Muscle of leg (tissue), 11 donors: Measurements from ENCODE around the gene IFT88. TPM values are rescaled to one million over a fixed set of nuclear protein-coding genes. Genes with fewer than 3 reads are reported as not detected.

Experiments used
- DNase-seq: peaks from one replicate; pipeline ENCODE4 v3.0.0; 2013
- H3K27ac ChIP-seq: one replicate; pipeline ENCODE4 v1.5.1; 2013; ENCODE audit warnings: mild to moderate bottlenecking, low read length, control low read depth
- H3K27me3 ChIP-seq: one replicate; pipeline ENCODE4 v1.6.1; 2013; ENCODE audit warnings: low read length; ENCODE audit not compliant: control insufficient read depth, insufficient read depth
- H3K36me3 ChIP-seq: one replicate; pipeline ENCODE4 v1.6.1; 2013; ENCODE audit warnings: low read length; ENCODE audit not compliant: control insufficient read depth, insufficient read depth
- H3K4me1 ChIP-seq: one replicate; pipeline ENCODE4 v1.6.1; 2013; ENCODE audit warnings: low read length; ENCODE audit not compliant: control insufficient read depth, insufficient read depth
- H3K4me3 ChIP-seq: one replicate; pipeline ENCODE4 v1.5.1; 2013; ENCODE audit warnings: low read length, control low read depth
- H3K9me3 ChIP-seq: replicated peaks from 2 replicates; pipeline ENCODE4 v1.6.1; 2013; ENCODE audit warnings: low read depth, low read length; ENCODE audit not compliant: control insufficient read depth
- WGBS: methylation state at CpG from one replicate; pipeline ENCODE4 v1.1.5; 2013; ENCODE audit warnings: missing lambda C conversion rate; ENCODE audit not compliant: insufficient coverage; 5-methylcytosine and 5-hydroxymethylcytosine counted together
- polyA plus RNA-seq, 8 donors: library from polyadenylated mRNA; unstranded; fragments of 120-200 nt; gene quantifications; one replicate each; pipeline versions ENCODE4 v1.2.1 to v1.2.3, GENCODE V29; 2013; ENCODE audit warnings: inconsistent platforms in 1 of 8, low replicate concordance in 1 of 8; ENCODE audit not compliant: insufficient read length in 8 of 8, insufficient read depth in 1 of 8
- total RNA-seq: library from RNA; stranded (reverse); fragments of 120-200 nt; gene quantifications from one replicate; pipeline ENCODE4 v1.2.4, GENCODE V29; 2013

The IFT88 gene
- total and polyA plus RNA-seq, 9 donors = 12.1 to 17.6 (median 13.9) TPM

- H3K4me1 ChIP-seq = peaks cover 21% of the 10 kb centered on the region
- no peaks in the 10 kb centered on the region for H3K36me3 ChIP-seq
- DNase-seq = no peak
- H3K27ac ChIP-seq = no peak overlapping the region
- H3K27me3 ChIP-seq = no peaks in the 10 kb centered on the region
- H3K4me3 ChIP-seq = no peak overlapping the region
- WGBS = 100% methylated on average over 1 of the region's 2 CpGs
- H3K9me3 ChIP-seq = no peaks in the 10 kb centered on the region
These were observed 38.5 kb upstream of the IFT88 start for GRCh38 chr13:20528452-20528851.

GRCh38 chr13:20534038-20534608 is 32.8 kb upstream of the IFT88 start:
- 76% methylated on average over 5 of the region's 10 CpGs for WGBS
- H3K36me3 ChIP-seq = no peaks in the 10 kb centered on the region
- H3K9me3 ChIP-seq = no peaks in the 10 kb centered on the region
- H3K27me3 ChIP-seq = peaks cover 2% of the 10 kb centered on the region
- no peaks in the 10 kb centered on the region for H3K4me1 ChIP-seq
- H3K27ac ChIP-seq = no peak overlapping the region
- no peak for DNase-seq
- H3K4me3 ChIP-seq = no peak overlapping the region

DNA sequence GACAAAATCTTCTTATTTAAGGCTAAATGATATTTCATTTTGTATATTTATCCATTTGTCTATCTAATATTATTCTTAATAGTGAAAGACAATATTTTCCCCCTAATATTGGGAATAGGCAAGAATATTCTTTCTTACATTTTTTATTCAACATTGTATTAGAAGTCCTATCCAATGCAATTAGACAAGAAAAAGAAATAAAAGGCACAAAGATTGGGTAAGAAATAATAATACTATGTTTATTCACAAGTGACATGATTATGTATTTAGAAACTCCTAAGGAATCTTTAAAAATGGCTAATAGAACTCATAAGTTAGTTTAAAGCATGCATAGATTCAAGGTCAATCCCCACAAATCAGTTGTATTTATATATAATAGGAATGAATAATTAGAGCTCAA is 30.0 kb upstream of the IFT88 start:
- H3K27ac ChIP-seq = no peak overlapping the region
- H3K4me3 ChIP-seq = no peak overlapping the region
- H3K36me3 ChIP-seq = no peaks in the 10 kb centered on the region
- no peaks in the 10 kb centered on the region for H3K9me3 ChIP-seq
- no peaks in the 10 kb centered on the region for H3K4me1 ChIP-seq
- H3K27me3 ChIP-seq = peaks cover 2% of the 10 kb centered on the region
- DNase-seq = no peak

DNA sequence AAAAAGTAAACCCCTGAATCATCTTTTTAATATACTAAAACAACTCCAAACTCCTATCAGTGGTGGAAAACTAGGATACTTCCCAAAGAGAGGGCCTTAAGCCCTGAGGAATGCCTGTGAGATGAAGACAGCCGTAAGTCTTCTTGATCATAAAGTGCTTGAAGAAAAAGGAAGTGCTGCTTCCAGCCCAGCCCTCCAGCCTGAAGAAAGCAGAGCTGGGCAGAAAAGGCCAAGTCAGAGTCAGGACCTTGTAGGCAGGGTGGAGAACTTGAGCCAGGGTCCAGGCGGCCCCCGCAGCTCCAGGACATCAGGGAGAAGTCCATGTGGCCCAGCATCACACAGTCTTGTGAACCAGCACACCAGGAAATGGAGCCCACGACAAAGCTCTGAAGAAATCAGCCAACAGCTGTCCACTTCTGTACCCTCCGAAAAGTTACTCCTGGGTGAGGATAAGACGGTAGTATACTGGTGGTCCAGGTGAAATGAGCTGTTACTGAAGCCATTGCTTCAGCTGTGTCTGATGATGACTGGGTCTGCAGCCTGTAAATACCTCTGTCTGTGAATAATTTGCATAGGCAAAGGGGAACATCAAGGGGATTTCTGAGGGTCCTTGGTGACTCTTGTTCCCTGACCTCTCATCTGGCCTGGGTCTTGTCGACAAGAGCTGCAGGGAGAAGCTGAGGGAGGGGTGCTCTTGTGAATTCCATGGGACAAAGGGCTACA is 22.6 kb upstream of the IFT88 start:
- H3K27ac ChIP-seq = no peak overlapping the region
- DNase-seq = no peak
- H3K4me3 ChIP-seq = no peak overlapping the region
- H3K27me3 ChIP-seq = no peaks in the 10 kb centered on the region
- no peaks in the 10 kb centered on the region for H3K36me3 ChIP-seq
- H3K4me1 ChIP-seq = no peaks in the 10 kb centered on the region
- WGBS = 56% methylated on average over 7 of the region's 7 CpGs
- H3K9me3 ChIP-seq = no peaks in the 10 kb centered on the region

DNA sequence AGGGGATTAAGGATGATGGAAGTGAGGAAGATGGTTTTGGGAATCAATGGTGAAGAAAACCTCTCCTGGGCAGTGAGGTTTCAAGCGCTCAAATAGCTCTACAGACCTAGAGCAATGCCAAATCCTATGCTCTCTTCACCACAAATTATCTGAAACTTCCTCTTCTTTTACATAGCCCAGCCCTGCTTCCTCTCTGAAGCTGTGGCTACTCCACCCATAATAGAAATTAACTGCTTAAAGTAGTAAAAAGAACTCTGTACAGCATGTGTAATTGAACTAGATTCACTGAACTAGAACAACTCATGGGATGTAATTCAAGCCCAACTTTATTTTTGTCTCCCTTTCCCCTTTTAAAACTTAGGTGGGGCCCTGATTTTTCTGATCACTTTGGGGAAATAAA is 20.4 kb upstream of the IFT88 start:
- no peak overlapping the region for H3K27ac ChIP-seq
- DNase-seq = peak; percentile 26
- no peaks in the 10 kb centered on the region for H3K4me1 ChIP-seq
- H3K36me3 ChIP-seq = no peaks in the 10 kb centered on the region
- H3K27me3 ChIP-seq = no peaks in the 10 kb centered on the region
- WGBS = no CpG with 5 or more reads among the region's 1 CpG
- no peak overlapping the region for H3K4me3 ChIP-seq
- H3K9me3 ChIP-seq = no peaks in the 10 kb centered on the region

DNA sequence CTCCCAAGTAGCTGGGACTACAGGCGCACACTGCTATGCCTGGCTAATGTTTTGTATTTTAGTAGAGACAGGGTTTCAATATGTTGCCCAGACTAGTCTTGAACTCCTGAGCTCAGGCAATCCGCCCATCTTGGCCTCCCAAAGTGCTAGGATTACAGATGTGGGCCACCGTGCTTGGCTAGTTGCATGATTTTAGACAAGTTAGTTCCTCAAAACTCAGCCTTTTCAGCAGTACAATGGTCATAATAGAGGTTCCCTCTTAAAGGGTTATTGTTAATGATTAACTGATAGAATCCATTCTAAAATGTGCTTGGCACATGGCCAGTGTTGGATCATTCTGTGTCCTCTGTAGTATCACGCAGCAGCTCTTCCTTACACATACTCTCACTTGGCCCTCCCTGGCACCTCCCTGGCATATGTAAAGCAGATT is 19.5 kb upstream of the IFT88 start:
- no peak overlapping the region for H3K4me3 ChIP-seq
- no peaks in the 10 kb centered on the region for H3K36me3 ChIP-seq
- no peak for DNase-seq
- H3K9me3 ChIP-seq = no peaks in the 10 kb centered on the region
- no peak overlapping the region for H3K27ac ChIP-seq
- H3K4me1 ChIP-seq = no peaks in the 10 kb centered on the region
- H3K27me3 ChIP-seq = no peaks in the 10 kb centered on the region
- 61% methylated on average over 2 of the region's 4 CpGs for WGBS

DNA sequence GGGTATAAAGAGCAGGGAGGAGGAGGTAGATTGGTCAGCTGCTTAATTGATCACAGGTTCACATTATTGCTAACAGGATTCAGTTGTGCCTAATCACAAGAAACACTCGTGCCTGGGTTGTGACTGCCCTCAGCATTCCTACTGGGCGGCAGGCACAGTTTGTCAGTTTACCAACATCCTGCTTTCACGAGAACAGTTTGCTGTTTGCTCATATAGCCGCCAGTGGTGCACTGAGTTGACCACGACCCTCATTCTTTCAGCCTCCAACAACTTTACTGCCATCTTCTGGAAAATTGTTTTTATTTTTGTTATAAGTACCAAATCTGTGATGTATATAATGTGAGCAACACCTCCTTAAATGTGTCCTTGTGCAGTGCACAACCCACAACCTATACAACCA is 16.2 kb upstream of the IFT88 start:
- WGBS = 28% methylated on average over 2 of the region's 5 CpGs
- Histone ChIP-seq H3K4me3 (no peak overlapping the region), H3K4me1 (no peaks in the 10 kb centered on the region), H3K27ac (no peak overlapping the region), H3K27me3 (no peaks in the 10 kb centered on the region), H3K9me3 (no peaks in the 10 kb centered on the region), H3K36me3 (no peaks in the 10 kb centered on the region)
- DNase-seq = peak; percentile 72

GRCh38 chr13:20553311-20553710 is 13.6 kb upstream of the IFT88 start:
- no peak overlapping the region for H3K27ac ChIP-seq
- peak; percentile 79 for DNase-seq
- H3K4me1 ChIP-seq = no peaks in the 10 kb centered on the region
- H3K9me3 ChIP-seq = no peaks in the 10 kb centered on the region
- H3K27me3 ChIP-seq = no peaks in the 10 kb centered on the region
- no peaks in the 10 kb centered on the region for H3K36me3 ChIP-seq
- H3K4me3 ChIP-seq = no peak overlapping the region
- WGBS = 52% methylated on average over 2 of the region's 3 CpGs

GRCh38 chr13:20558982-20559381 is 8.0 kb upstream of the IFT88 start:
- Histone ChIP-seq H3K27ac (no peak overlapping the region), H3K9me3 (no peaks in the 10 kb centered on the region), H3K4me1 (no peaks in the 10 kb centered on the region), H3K27me3 (no peaks in the 10 kb centered on the region), H3K4me3 (no peak overlapping the region), H3K36me3 (no peaks in the 10 kb centered on the region)
- WGBS = 60% methylated on average over 1 of the region's 3 CpGs
- DNase-seq = no peak

GRCh38 chr13:20559659-20560356 is 7.1 kb upstream of the IFT88 start:
- Histone ChIP-seq H3K9me3 (no peaks in the 10 kb centered on the region), H3K36me3 (no peaks in the 10 kb centered on the region), H3K27ac (no peak overlapping the region), H3K27me3 (no peaks in the 10 kb centered on the region), H3K4me3 (no peak overlapping the region), H3K4me1 (no peaks in the 10 kb centered on the region)
- 61% methylated on average over 5 of the region's 6 CpGs for WGBS
- DNase-seq = no peak
